Smooth muscle cell (in vitro differentiated cells): Measurements from ENCODE around the gene KCTD12. TPM values are rescaled to one million over a fixed set of nuclear protein-coding genes. Genes with fewer than 3 reads are reported as not detected.

Experiments
- DNase-seq: peaks from one replicate; lab custom pipeline; 2025; ENCODE audit not compliant: unreplicated experiment; lab: John Stamatoyannopoulos, UW
- H2AFZ ChIP-seq: fragments of 200-600 bp; sonication (generic); 2 replicates; pipeline ENCODE4 v1.6.0; 2016; ENCODE audit warnings: antibody characterized with exemption, low read depth, mild to moderate bottlenecking
- H3F3A ChIP-seq: fragments of 200-600 bp; sonication (generic); 2 replicates; pipeline ENCODE4 v1.6.0; 2017; ENCODE audit warnings: antibody characterized with exemption, low read depth
- H3K27ac ChIP-seq: fragments of 200-600 bp; sonication (generic); 2 replicates; pipeline ENCODE4 v1.5.1; 2016; ENCODE audit warnings: low read depth, mild to moderate bottlenecking
- H3K27me3 ChIP-seq: fragments of 200-600 bp; sonication (generic); 2 replicates; pipeline ENCODE4 v1.6.1; 2016; ENCODE audit warnings: low read depth, mild to moderate bottlenecking
- H3K36me3 ChIP-seq: fragments of 200-600 bp; sonication (generic); 2 replicates; pipeline ENCODE4 v1.5.1; 2016; ENCODE audit warnings: low read depth
- H3K4me1 ChIP-seq: fragments of 200-600 bp; sonication (generic); 2 replicates; pipeline ENCODE4 v1.5.1; 2016; ENCODE audit warnings: low read depth
- H3K4me2 ChIP-seq: fragments of 200-600 bp; sonication (generic); 2 replicates; pipeline ENCODE4 v1.6.0; 2016; ENCODE audit warnings: mild to moderate bottlenecking
- H3K4me3 ChIP-seq: fragments of 200-600 bp; sonication (generic); 2 replicates; pipeline ENCODE4 v1.5.1; 2016; ENCODE audit warnings: mild to moderate bottlenecking
- H3K79me2 ChIP-seq: fragments of 200-600 bp; sonication (generic); 2 replicates; pipeline ENCODE4 v1.6.0; 2016; ENCODE audit warnings: low read depth, mild to moderate bottlenecking
- H3K9ac ChIP-seq: fragments of 200-600 bp; sonication (generic); 2 replicates; pipeline ENCODE4 v1.6.0; 2016; ENCODE audit warnings: low read depth
- H3K9me3 ChIP-seq: fragments of 200-600 bp; sonication (generic); replicated peaks from 2 replicates; pipeline ENCODE4 v1.5.1; 2016; ENCODE audit warnings: low read depth
- H4K20me1 ChIP-seq: fragments of 200-600 bp; sonication (generic); 2 replicates; pipeline ENCODE4 v1.6.0; 2016; ENCODE audit warnings: low read depth
- WGBS: methylation state at CpG from one replicate; pipeline ENCODE4 v1.1.7; 2016; ENCODE audit warnings: low lambda C conversion rate; 5-methylcytosine and 5-hydroxymethylcytosine counted together
- polyA plus RNA-seq: library from polyadenylated mRNA; unstranded; fragments of >200 nt; fragmentation: Nextera tagmentation; extraction: Ambion mirVana; gene quantifications from 2 replicates; pipeline ENCODE4 v1.2.1, GENCODE V29; 2016
- total RNA-seq: library from RNA; depleted of rRNA; stranded (reverse); fragments of >200 nt; gene quantifications from 2 replicates; pipeline ENCODE4 v1.2.3, GENCODE V29; 2014
- TF ChIP-seq, protein P1 (sequence below): fragments of 200-600 bp; sonication (generic); IDR thresholded peaks from 2 replicates; pipeline ENCODE4 v1.5.1; 2017; ENCODE audit warnings: borderline replicate concordance, mild to moderate bottlenecking, antibody characterized with exemption; ENCODE audit not compliant: insufficient read depth, poor library complexity, severe bottlenecking

KCTD12 gene
- total and polyA plus RNA-seq, 2 experiments from 2014 or later, result 48.5 to 311 TPM

DNA sequence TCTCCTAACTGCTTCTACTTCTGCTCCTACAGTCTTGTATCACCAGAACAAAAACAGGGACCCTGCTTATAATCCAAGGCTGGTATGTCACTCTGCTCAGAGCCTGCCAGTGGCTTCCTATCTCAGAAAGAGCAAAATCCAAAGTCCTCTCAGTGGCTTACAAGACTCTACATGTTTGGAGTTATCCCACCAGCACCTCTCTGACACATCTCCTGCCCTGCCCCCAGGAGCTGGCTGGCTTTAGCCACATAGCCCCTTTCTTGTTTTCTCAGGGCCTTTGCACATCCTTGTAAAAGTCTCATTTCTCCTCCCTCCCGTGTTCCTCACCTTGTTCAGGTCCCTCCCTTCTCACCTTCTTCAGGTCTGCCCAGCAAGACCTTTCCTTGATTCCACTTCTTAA is 2.2 kb upstream of the KCTD12 start:
- H3K4me1 ChIP-seq, result peaks cover 6% of the 10 kb centered on the region
- H3F3A ChIP-seq, result peaks cover 21% of the 10 kb centered on the region
- H3K9me3 ChIP-seq, result no peaks in the 10 kb centered on the region
- TF ChIP-seq, protein P1, sequence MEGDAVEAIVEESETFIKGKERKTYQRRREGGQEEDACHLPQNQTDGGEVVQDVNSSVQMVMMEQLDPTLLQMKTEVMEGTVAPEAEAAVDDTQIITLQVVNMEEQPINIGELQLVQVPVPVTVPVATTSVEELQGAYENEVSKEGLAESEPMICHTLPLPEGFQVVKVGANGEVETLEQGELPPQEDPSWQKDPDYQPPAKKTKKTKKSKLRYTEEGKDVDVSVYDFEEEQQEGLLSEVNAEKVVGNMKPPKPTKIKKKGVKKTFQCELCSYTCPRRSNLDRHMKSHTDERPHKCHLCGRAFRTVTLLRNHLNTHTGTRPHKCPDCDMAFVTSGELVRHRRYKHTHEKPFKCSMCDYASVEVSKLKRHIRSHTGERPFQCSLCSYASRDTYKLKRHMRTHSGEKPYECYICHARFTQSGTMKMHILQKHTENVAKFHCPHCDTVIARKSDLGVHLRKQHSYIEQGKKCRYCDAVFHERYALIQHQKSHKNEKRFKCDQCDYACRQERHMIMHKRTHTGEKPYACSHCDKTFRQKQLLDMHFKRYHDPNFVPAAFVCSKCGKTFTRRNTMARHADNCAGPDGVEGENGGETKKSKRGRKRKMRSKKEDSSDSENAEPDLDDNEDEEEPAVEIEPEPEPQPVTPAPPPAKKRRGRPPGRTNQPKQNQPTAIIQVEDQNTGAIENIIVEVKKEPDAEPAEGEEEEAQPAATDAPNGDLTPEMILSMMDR, result no peak
- H3K4me3 ChIP-seq, result no peak overlapping the region
- DNase-seq, result no peak
- H3K27ac ChIP-seq, result peak overlapping the region; percentile 61
- H2AFZ ChIP-seq, result no peak overlapping the region
- H3K9ac ChIP-seq, result no peak overlapping the region
- 73% methylated on average over 1 of the region's 1 CpG for WGBS
- no peaks in the 10 kb centered on the region for H3K36me3 ChIP-seq
- H4K20me1 ChIP-seq, result peaks cover 26% of the 10 kb centered on the region
- H3K27me3 ChIP-seq, result no peaks in the 10 kb centered on the region
- peak overlapping the region; percentile 87 for H3K4me2 ChIP-seq
- H3K79me2 ChIP-seq, result peaks cover 23% of the 10 kb centered on the region

- DNase-seq, result no peak
- 3% methylated on average over 20 of the region's 20 CpGs for WGBS
These were observed 915 bp upstream of the KCTD12 start for GRCh38 chr13:76887076-76887563.

GRCh38 chr13:76886005-76886291 is 257 bp downstream of the KCTD12 start:
- no peak for DNase-seq
- WGBS, result 3% methylated on average over 16 of the region's 37 CpGs
- TF ChIP-seq, protein P1, result no peak
- H3K4me1 ChIP-seq, result peaks cover 6% of the 10 kb centered on the region
- peaks cover 45% of the 10 kb centered on the region for H3K79me2 ChIP-seq
- no peak overlapping the region for H2AFZ ChIP-seq
- H3K4me2 ChIP-seq, result peak overlapping the region; percentile 87
- H3K4me3 ChIP-seq, result peak overlapping the region; percentile 75
- H3K27me3 ChIP-seq, result no peaks in the 10 kb centered on the region
- no peaks in the 10 kb centered on the region for H3K36me3 ChIP-seq
- H3K27ac ChIP-seq, result peak overlapping the region; percentile 78
- peak overlapping the region; percentile 52 for H3K9ac ChIP-seq
- H3K9me3 ChIP-seq, result no peaks in the 10 kb centered on the region
- peaks cover 48% of the 10 kb centered on the region for H4K20me1 ChIP-seq
- H3F3A ChIP-seq, result peaks cover 28% of the 10 kb centered on the region

More at GRCh38 chr13:76887076-76887563, 915 bp upstream of the KCTD12 start:
- Histone ChIP-seq H3K9ac (peak overlapping the region; percentile 6), H3K36me3 (no peaks in the 10 kb centered on the region), H3K27ac (peak overlapping the region; percentile 72), H3K79me2 (peaks cover 36% of the 10 kb centered on the region), H3F3A (peaks cover 26% of the 10 kb centered on the region), H3K4me3 (peak overlapping the region; percentile 75), H3K27me3 (no peaks in the 10 kb centered on the region), H2AFZ (peak overlapping the region; percentile 82), H3K9me3 (no peaks in the 10 kb centered on the region), H3K4me1 (peaks cover 6% of the 10 kb centered on the region), H3K4me2 (peak overlapping the region; percentile 87), H4K20me1 (peaks cover 39% of the 10 kb centered on the region)
- TF ChIP-seq, protein P1, result no peak

- TF ChIP-seq, protein P1, result no peak
- Histone ChIP-seq H3F3A (peaks cover 33% of the 10 kb centered on the region), H3K27me3 (no peaks in the 10 kb centered on the region), H3K9ac (peak overlapping the region; percentile 52), H3K9me3 (no peaks in the 10 kb centered on the region), H4K20me1 (peaks cover 48% of the 10 kb centered on the region), H3K79me2 (peaks cover 45% of the 10 kb centered on the region), H3K36me3 (no peaks in the 10 kb centered on the region), H3K4me3 (peak overlapping the region; percentile 75), H3K27ac (peak overlapping the region; percentile 78), H3K4me1 (peaks cover 11% of the 10 kb centered on the region), H3K4me2 (peak overlapping the region; percentile 87), H2AFZ (no peak overlapping the region)
- 1% methylated on average over 93 of the region's 94 CpGs for WGBS
- peak; percentile 50 for DNase-seq
These were observed 801 bp downstream of the KCTD12 start for GRCh38 chr13:76885203-76886004.
